ENCODE results near the gene TSPAN17. TPM values are rescaled to one million over a fixed set of nuclear protein-coding genes. Genes with fewer than 3 reads are reported as not detected.

The TSPAN17 gene
- total RNA-seq, 1 experiment from 2014 or later: 50.1 TPM

GRCh38 chr5:176614805-176615478, 32.3 kb upstream of the TSPAN17 start:
- CTCF ChIA-PET: no interaction called here
- H4K20me1 ChIP-seq (ENCODE audit: insufficient read depth): no peaks in the 10 kb centered on the region
- no peak overlapping the region for H3K4me3 ChIP-seq (replicated peaks in 1 of 2; ENCODE audit: low read depth in 1 of 2, low read length in 2 of 2)
- H3K27me3 ChIP-seq (ENCODE audit: insufficient read depth, low read length): no peaks in the 10 kb centered on the region
- no TSS peak for BruUV-seq (replicated peaks)
- no peak for ATAC-seq
- no peaks in the 10 kb centered on the region for H3K79me2 ChIP-seq (ENCODE audit: insufficient read depth, low read length)
- DNase-seq (ENCODE audit: low read depth, low spot score): no peak
- RAD21 ChIA-PET (ENCODE audit: low non-redundant PET in 1 of 2, low total read pairs in 2 of 2, uncharacterized antibody in 2 of 2, unreplicated experiment in 2 of 2): interaction anchor here in 1 of 2 experiments (0.7 kb wide), 1 partner anchor 175 kb away, joined by 13 read pairs; no protein-coding TSS in a partner anchor
- H3K9ac ChIP-seq (ENCODE audit: low read length): no peak overlapping the region
- H3K4me2 ChIP-seq (ENCODE audit: low read length): peak overlapping the region; percentile 43
- TF ChIP-seq FOSL1 (IDR thresholded peaks at IDR 0.05; ENCODE audit: low read depth) (peak; percentile 89), REST (IDR thresholded peaks at IDR 0.05; ENCODE audit: low read depth) (no peak), CEBPB (IDR thresholded peaks at IDR 0.05; ENCODE audit: low read depth) (no peak)
- H3K9me2 ChIP-seq (ENCODE audit: insufficient read depth): no peaks in the 10 kb centered on the region
- no peaks in the 10 kb centered on the region for H3K9me3 ChIP-seq (ENCODE audit: control insufficient read depth in 1 of 2, insufficient read depth in 1 of 2, low read depth in 1 of 2, low read length in 2 of 2)
- H3K4me1 ChIP-seq (ENCODE audit: control insufficient read depth in 1 of 2, insufficient read depth in 2 of 2, low read length in 2 of 2): peaks cover 25 to 45% of the 10 kb centered on the region in 2 experiments
- H3K36me3 ChIP-seq (ENCODE audit: control insufficient read depth in 1 of 2, insufficient read depth in 2 of 2, low read length in 2 of 2): no peaks in the 10 kb centered on the region
- POLR2A ChIA-PET: no interaction called here
- no peak overlapping the region for H3K27ac ChIP-seq (ENCODE audit: low read depth, low read length)
- H2AFZ ChIP-seq (ENCODE audit: low read depth, low read length, poor library complexity, severe bottlenecking): no peak overlapping the region
- intact Hi-C loops (cut with micrococcal nuclease): no loop called here

- Histone ChIP-seq H3K79me2 (ENCODE audit: insufficient read depth, low read length) (no peaks in the 10 kb centered on the region), H3K9ac (ENCODE audit: low read length) (no peak overlapping the region), H3K9me3 (ENCODE audit: control insufficient read depth in 1 of 2, insufficient read depth in 1 of 2, low read depth in 1 of 2, low read length in 2 of 2) (no peaks in the 10 kb centered on the region), H2AFZ (ENCODE audit: low read depth, low read length, poor library complexity, severe bottlenecking) (no peak overlapping the region), H4K20me1 (ENCODE audit: insufficient read depth) (no peaks in the 10 kb centered on the region), H3K4me2 (ENCODE audit: low read length) (no peak overlapping the region), H3K27ac (ENCODE audit: low read depth, low read length) (no peak overlapping the region), H3K36me3 (ENCODE audit: control insufficient read depth in 1 of 2, insufficient read depth in 2 of 2, low read length in 2 of 2) (no peaks in the 10 kb centered on the region), H3K4me1 (ENCODE audit: control insufficient read depth in 1 of 2, insufficient read depth in 2 of 2, low read length in 2 of 2) (peaks cover 21 to 36% of the 10 kb centered on the region in 2 experiments), H3K9me2 (ENCODE audit: insufficient read depth) (no peaks in the 10 kb centered on the region), H3K27me3 (ENCODE audit: insufficient read depth, low read length) (no peaks in the 10 kb centered on the region), H3K4me3 (replicated peaks in 1 of 2; ENCODE audit: low read depth in 1 of 2, low read length in 2 of 2) (no peak overlapping the region)
- POLR2A ChIA-PET: no interaction called here
- DNase-seq (ENCODE audit: low read depth, low spot score) (no peak), ATAC-seq (no peak)
- CTCF ChIA-PET: no interaction called here
- BruUV-seq (replicated peaks): no TSS peak
- intact Hi-C loops (cut with micrococcal nuclease): no loop called here
- RAD21 ChIA-PET (ENCODE audit: low non-redundant PET in 1 of 2, low total read pairs in 2 of 2, uncharacterized antibody in 2 of 2, unreplicated experiment in 2 of 2): no interaction called here
- TF ChIP-seq MAX (IDR thresholded peaks at IDR 0.05) (no peak), TCF7L2 (IDR thresholded peaks at IDR 0.05; ENCODE audit: borderline replicate concordance, extremely low read depth, insufficient read depth, insufficient read length) (no peak), POLR2A (IDR thresholded peaks at IDR 0.05; ENCODE audit: borderline replicate concordance, extremely low read depth, insufficient read depth, insufficient read length) (no peak), REST (IDR thresholded peaks at IDR 0.05; ENCODE audit: low read depth) (no peak), CTCF (IDR thresholded peaks at IDR 0.05 in 2 of 3, conservative IDR thresholded peaks at IDR 0.05 in 1 of 3; ENCODE audit: borderline replicate concordance in 1 of 3, insufficient read depth in 1 of 3, low read depth in 2 of 3, low read length in 2 of 3) (no peak), ATF3 (IDR thresholded peaks at IDR 0.05) (no peak)
These were observed 30.8 kb upstream of the TSPAN17 start for GRCh38 chr5:176616511-176616910.

Measured in HCT116 (cell line).